Stimulated activated CD8-positive, alpha-beta memory T cell treated with anti-CD3 and anti-CD28 coated beads, Interleukin-7, amount 100 ng/mL, for 24 hours (primary cell): ENCODE data around the gene ZBTB22.
"Not testable (repeated sequence)": the region's sequence is repeated elsewhere in the genome, so short reads cannot be mapped to it uniquely, and the experiment has no call there.

Experiments used
- DNase-seq: peaks from one replicate; pipeline ENCODE4 v3.0.0-alpha.2; 2020; ENCODE audit warnings: low read depth

Gene ZBTB22

DNA sequence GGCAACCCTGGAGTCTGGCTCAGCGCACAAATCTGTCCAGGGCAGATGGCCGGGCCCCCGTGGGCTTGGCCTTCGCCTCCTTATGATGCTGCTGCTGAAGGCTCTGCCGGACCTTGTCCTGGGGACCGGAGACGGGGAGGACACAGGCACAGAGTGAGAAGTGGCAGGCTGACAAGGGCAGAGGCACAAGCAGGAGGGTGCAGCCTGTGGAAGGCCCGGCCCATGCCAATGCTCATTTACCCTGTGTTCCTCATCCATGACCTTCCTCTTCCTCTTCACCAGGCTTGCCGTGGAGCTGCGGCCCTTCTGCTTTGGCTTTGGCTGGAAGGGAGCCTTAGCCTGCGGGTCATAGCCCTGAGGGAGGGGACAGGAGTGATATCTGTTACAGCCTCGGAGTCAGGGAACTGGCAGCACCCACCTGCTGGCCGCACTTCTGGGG, 38.3 kb downstream of the ZBTB22 start:
- no peak for DNase-seq

DNA sequence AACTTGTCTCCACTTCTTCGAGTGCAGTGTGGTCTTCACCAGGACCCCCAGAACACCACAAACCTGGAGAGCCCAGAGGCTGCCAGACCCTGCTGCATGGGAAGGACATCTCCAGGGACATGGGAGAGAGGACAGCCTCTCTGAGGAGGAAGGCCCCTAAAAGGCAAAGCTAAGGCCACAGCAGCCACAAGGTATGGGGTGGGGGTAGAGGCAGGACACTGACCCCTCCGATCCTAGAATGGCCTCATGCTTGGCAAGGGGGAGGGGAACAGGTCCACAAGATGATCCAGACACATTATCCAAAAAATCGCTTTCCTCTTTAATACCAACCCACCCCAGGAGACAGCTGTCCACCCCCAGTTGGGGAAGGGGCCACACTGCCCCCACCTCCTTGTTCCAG, 38.7 kb downstream of the ZBTB22 start:
- no peak for DNase-seq

DNA sequence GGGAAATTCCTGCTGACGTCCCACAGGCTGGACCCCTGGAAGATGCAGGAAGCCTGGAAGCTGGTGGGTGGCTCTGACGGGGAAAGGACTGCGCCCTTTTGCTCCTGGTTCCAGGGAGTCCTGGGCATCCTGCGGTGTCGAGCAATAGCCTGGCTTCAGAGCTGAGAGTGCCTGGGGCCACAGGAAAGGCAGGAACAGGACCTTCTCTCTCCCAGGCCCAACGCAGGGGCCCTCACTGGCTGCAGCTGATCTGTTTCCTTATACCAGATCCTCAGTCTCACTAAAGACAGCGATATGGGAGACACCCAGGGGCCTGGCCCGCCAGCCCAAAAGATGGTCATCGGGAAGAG, 39.2 kb downstream of the ZBTB22 start:
- no peak for DNase-seq

DNA sequence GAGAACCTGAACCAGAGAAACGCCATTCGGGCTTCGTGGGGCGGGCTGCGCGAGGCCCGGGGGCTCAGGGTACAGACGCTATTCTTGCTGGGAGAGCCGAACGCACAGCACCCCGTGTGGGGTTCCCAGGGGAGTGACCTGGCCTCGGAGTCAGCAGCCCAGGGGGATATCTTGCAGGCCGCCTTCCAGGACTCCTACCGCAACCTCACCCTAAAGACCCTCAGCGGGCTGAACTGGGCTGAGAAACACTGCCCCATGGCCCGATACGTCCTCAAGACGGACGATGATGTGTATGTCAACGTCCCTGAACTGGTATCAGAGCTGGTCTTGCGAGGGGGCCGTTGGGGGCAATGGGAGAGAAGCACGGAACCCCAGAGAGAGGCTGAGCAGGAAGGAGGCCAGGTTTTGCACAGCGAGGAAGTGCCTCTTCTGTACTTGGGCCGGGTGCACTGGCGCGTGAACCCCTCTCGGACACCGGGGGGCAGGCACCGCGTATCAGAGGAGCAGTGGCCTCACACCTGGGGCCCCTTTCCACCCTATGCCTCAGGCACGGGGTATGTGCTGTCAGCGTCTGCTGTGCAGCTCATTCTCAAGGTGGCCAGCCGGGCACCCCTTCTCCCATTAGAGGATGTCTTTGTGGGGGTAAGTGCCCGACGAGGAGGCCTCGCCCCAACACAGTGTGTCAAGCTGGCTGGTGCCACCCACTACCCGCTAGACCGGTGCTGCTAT, 39.7 kb downstream of the ZBTB22 start:
- no peak for DNase-seq

DNA sequence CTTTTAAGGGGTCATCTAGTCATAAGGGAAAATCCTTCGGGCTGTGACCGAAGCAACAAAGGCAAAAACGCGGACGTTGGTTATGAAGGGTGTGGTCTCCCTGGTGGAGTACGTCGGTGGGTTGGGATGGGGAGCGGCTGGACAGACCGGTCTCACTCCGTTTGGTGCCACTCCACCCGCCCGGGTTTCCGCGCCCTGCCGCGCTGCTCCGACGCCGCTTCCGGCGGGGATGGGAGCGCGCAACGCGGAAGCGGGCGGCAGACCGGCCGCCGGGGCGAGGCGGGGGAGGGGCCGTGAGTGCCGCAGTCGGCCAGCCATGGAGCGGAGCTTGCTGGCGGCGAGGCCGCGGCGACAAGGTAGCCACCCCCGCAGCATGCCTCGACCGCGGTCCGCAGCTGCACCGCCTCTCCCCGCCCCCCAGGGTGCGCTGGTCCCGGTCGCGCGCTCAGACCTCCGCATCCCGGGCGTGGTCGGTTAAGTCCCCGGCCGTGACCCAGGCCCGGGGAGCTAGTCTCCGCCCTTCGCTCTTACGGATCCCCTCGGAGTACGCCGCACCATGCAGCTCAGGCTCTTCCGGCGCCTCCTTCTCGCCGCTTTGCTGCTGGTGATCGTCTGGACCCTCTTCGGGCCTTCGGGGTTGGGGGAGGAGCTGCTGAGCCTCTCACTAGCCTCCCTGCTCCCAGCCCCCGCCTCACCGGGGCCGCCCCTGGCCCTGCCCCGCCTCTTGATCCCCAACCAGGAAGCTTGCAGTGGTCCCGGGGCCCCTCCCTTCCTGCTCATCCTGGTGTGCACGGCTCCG, 40.5 kb downstream of the ZBTB22 start, which contains the start of gene B3GALT4:
TSS of gene B3GALT4 (plus strand) at position 260 of the 799 bp plus-strand sequence. CDS start at position 557, 297 bp downstream.
- DNase-seq, result peak; percentile 54

DNA sequence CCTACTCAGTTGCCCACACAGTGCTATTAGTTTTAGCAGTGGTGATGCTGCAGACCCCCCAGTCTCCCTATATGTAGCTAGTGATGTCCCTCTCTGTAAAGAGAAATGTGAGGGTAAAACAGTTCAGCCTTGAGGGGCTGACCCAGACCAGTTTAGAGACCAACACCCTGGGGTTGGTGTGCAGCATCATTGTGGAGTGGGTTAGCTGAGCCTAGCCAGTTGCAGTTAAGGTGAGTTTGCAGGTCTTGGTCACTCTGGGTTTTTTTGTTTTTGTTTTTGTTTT, 41.0 kb downstream of the ZBTB22 start:
- no peak for DNase-seq

DNA sequence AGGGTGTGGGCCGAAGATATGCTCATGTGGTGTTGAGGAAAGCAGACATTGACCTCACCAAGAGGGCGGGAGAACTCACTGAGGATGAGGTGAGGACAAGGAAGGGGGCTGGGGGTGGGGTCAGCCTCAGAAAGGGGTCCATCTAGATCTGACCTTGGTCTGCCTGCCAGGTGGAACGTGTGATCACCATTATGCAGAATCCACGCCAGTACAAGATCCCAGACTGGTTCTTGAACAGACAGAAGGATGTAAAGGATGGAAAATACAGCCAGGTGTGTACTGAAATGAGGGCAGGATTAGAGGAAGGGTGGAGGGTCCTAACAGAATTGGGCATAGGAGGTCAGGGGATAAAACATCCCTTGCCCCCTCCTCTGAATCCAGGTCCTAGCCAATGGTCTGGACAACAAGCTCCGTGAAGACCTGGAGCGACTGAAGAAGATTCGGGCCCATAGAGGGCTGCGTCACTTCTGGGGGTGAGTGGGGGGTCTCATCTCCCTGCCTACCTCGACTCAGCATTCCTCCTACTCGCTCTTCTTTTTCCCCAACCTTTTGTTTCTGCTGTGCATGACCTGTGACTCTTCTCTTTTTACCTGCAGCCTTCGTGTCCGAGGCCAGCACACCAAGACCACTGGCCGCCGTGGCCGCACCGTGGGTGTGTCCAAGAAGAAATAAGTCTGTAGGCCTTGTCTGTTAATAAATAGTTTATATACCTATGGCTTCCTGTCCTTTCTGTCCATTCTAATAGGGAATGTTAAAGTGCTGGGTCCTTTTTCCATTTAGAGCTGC, 41.6 kb downstream of the ZBTB22 start:
- not testable (repeated sequence) for DNase-seq

DNA sequence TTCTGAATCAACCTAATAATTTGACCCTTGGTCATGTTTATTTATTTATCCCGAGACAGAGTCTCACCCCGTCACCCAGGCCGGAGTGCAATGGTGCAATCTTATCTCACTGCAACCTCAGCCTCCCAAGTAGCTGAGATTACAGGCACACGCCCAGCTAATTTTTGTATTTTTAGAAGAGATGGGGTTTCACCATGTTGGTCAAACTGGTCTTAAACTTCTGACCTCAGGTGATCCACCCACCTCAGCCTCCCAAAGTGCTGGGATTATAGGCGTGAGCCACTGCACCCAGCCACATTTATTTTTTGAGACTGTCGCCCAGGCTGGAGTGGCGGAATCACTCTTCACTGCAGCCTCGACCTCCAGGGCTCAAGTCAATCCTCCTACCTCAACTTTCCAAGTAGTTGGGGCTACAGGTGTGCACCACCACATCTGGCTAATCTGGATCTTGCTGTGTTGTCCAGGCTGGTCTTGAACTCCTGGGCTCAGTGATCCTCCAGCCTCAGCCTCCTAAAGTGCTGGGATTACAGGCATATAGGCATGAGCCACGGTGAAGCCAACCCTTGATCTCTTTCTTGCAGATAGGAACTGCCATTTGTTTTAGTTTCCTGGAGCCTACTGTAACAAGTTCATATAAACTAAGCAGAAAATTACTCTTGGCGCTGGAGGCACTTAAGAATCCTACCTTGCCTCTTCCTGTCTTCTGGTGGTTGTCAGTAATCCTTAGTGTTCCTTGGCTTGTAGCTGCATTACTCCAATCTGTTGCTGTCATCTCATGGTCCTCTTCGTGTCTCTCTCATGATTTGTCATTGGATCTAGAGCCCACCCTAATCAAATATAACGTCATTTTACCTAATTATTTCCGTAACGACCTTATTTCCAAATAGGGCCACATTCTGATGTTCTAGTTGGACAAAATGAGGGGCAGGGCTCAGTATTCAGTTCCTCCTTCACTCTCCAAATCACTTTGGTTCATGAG, 43.3 kb downstream of the ZBTB22 start:
- no peak for DNase-seq

DNA sequence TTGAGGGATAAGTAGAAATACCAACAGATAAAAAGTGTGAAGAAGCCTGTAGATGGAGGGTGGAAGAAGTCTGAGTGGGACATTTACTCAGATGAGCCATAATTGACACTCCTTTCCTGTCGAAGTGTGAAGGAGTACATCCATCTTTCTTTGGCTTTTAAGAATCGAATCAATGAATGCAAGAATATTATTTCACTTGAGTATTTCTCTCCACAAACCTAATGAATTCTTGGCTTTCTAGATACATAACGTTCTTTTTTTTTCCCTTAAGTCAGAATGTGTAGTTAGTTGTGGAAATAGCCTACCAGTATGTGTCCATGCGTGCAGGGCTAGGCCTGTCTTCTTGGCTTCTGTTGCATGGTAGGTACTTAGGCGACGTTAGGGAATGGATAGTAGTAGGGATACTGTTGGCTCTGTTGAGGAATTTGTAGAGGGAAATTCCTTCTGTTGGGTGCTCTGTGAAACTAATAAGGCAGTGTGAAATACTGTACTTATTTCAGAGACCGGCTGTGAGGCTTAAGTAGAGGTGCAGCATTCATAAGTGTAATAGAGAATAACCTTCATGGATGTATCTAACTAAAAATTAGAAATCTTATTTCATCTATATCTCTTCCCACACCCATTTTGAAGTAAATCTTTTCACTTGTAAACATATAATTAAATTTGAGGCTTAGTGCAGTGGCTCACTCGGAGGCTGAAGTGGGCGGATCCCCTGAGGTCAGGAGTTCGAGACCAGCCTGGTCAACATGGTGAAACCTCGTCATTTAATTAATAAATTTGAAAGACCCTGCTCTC, 44.2 kb downstream of the ZBTB22 start:
- DNase-seq, result no peak

DNA sequence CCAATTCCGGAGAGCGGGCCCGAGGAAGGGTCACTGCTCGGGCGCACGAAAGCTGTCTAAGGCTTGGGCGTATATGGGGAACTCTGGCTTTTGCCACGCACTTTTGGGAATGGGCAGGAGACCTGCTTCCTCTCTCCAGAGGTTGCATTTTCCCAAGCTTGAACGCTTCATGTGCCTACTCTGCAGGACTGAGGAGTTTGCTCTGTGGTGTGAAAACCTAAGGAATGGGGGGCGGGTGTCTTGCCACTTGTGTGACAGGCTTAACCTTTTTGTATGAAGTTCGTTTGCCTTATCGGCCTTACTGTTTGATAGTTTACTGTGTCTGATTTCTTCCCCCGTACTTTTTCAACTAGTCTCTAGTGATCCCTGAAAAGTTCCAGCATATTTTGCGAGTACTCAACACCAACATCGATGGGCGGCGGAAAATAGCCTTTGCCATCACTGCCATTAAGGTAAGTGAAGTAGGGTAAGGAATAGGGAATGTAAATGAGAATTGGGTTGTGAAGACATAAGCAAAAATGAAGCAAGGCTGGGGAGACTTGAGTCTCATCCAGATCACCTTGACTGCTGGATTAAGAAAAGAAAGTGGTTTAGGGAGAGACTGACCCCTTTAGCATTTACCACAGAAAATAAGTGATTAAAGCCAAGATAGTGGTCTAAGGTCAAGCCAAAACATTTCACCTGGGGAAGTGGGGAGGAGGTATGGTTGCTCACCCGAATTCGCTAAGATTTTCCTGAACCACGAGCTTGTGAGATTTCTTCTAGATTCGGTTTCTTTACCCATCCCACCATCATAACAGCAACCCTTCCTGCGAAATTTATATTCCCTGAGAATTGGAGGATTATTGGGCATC, 45.0 kb downstream of the ZBTB22 start:
- no peak for DNase-seq

DNA sequence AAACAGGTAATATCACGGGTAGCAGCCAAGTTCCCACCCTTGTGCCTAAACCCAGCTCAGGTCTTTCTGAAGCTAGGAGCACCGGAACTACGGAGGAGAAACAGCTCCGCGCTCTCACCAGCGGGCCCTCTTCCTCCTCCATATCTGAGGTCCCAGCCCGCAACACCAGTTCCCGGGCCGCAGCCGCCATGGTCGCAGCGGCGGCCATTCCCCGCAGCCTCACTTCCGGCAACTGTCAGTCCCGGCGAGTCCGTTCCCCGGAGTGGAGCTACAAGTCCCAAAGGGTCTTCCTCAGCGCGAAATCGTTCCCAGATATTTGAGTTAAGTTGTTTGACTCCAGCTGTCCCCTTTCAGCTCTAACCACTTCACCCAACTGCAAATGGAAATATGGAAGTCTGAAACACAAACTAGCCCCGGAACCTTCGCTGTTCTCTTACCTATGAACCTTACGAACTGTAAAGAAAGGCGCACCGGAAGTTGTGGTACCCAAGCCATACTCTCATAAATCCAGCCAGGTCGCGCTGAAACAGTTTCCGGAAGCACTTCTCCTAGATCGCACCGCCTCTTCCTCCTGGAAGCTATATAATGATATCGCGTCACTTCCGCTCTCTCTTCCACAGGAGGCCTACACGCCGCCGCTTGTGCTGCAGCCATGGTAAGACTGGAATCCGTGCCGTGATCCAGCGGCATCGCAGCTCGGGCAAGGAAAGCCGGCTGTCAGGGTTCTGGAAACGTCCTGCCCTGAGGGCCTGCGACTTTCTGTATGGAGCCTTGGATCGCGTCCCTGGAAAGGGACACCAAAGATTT, 45.9 kb downstream of the ZBTB22 start, which contains the start of the genes RPS18 and VPS52:
TSS of gene RPS18 (plus strand) at position 608 of the 807 bp plus-strand sequence. CDS start at position 653, 45 bp downstream.
TSS of gene VPS52 (minus strand) at position 409 of the 807 bp plus-strand sequence. CDS start at position 208, 201 bp downstream.
- peak; percentile 65 for DNase-seq

DNA sequence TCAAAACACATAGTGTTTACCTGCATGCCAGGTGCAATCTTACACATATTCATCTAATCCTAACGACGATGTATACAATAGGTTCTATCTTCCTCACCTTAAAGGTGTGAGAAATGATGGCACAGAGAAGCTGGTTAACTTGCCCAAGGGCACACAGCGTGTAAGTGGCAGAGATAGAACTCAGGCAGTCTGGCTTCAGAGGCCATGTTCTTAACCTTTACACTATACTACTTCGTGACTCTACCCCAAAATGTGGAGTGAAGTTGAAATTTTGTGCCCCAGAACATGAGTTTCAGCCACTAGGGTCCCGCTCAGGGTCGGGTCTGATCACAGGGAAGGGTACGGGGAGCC, 46.5 kb downstream of the ZBTB22 start:
- DNase-seq, result no peak
